GM19240 (cell line): ENCODE results near the gene ABCB1.
A peak's percentile ranks its signal among the peaks of the same experiment; 100 is the strongest.
"Not testable (repeated sequence)": the region's sequence is repeated elsewhere in the genome, so short reads cannot be mapped to it uniquely, and the experiment has no call there.

Source experiments
- DNase-seq: peaks from one replicate; pipeline ENCODE4 v3.0.0; 2011; ENCODE audit warnings: low spot score; ENCODE audit not compliant: insufficient read length

ABCB1 gene

GRCh38 chr7:87575521-87575920, 25.2 kb downstream of the ABCB1 start:
- DNase-seq: no peak

- DNase-seq: no peak
These were observed 26.1 kb downstream of the ABCB1 start for GRCh38 chr7:87574630-87575029.

GRCh38 chr7:87572513-87572912, 28.2 kb downstream of the ABCB1 start:
- DNase-seq: not testable (repeated sequence)

- no peak for DNase-seq
These were observed 30.5 kb downstream of the ABCB1 start for GRCh38 chr7:87570178-87570577.

GRCh38 chr7:87567052-87567451, 33.6 kb downstream of the ABCB1 start:
- DNase-seq: no peak

GRCh38 chr7:87566311-87566900, 34.3 kb downstream of the ABCB1 start:
- no peak for DNase-seq

GRCh38 chr7:87565877-87566276, 34.8 kb downstream of the ABCB1 start:
- no peak for DNase-seq

GRCh38 chr7:87564296-87564963, 36.3 kb downstream of the ABCB1 start:
- no peak for DNase-seq

- no peak for DNase-seq
These were observed 39.0 kb downstream of the ABCB1 start for GRCh38 chr7:87561702-87562101.

- DNase-seq: no peak
These were observed 39.6 kb downstream of the ABCB1 start for GRCh38 chr7:87561102-87561501.

GRCh38 chr7:87552351-87552900, 48.3 kb downstream of the ABCB1 start:
- no peak for DNase-seq

GRCh38 chr7:87548123-87548919, 52.4 kb downstream of the ABCB1 start:
- DNase-seq: no peak

GRCh38 chr7:87545760-87546159, 54.9 kb downstream of the ABCB1 start:
- DNase-seq: no peak

- DNase-seq: peak; percentile 5
These were observed 57.1 kb downstream of the ABCB1 start for GRCh38 chr7:87543623-87544022.

GRCh38 chr7:87541648-87542047, 59.0 kb downstream of the ABCB1 start:
- no peak for DNase-seq

GRCh38 chr7:87538052-87538451, 62.6 kb downstream of the ABCB1 start:
- DNase-seq: no peak

- no peak for DNase-seq
These were observed 66.6 kb downstream of the ABCB1 start for GRCh38 chr7:87534072-87534471.

- DNase-seq: no peak
These were observed 70.6 kb downstream of the ABCB1 start for GRCh38 chr7:87530126-87530525.

GRCh38 chr7:87528730-87529129, 72.0 kb downstream of the ABCB1 start:
- DNase-seq: no peak

GRCh38 chr7:87518735-87519134, 81.9 kb downstream of the ABCB1 start:
- no peak for DNase-seq

- DNase-seq: no peak
These were observed 82.8 kb downstream of the ABCB1 start for GRCh38 chr7:87517891-87518290.

GRCh38 chr7:87517136-87517815, 83.4 kb downstream of the ABCB1 start:
- DNase-seq: no peak
